ENCODE data around the gene IPO5. TPM values are rescaled to one million over a fixed set of nuclear protein-coding genes. Genes with fewer than 3 reads are reported as not detected.
A peak's percentile ranks its signal among the peaks of the same experiment; 100 is the strongest.

The IPO5 gene
- total RNA-seq, 1 experiment from 2014 or later, result 301 TPM

DNA sequence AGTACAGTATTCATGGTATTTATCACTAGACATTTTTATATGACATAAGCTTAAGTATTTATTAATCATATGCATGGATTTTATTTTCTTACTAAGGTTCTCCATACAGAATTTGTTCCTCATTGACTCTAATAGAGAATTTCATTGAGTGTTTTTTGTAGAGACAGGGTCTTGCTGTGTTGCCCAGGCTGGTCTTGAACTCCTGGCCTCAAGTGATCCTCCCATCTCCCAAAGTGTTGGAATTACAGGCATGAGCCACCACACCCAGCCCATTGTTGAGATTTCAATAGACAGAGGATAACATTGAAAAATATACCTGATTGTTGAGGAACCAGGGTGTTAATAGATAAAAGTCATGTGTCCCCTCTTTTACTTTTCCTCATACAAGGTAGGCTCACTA is 26.1 kb downstream of the IPO5 start:
- Mint-ChIP-seq H3K9me3 (no peaks in the 10 kb centered on the region), H3K4me1 (peaks cover 37% of the 10 kb centered on the region), H3K36me3 (peaks cover 23% of the 10 kb centered on the region), H3K4me3 (no peak overlapping the region), H3K27me3 (ENCODE audit: low read depth) (no peaks in the 10 kb centered on the region), H3K27ac (no peak overlapping the region)
- TF ChIP-seq TCF7 (CRISPR knock-in tag; IDR thresholded peaks at IDR 0.05; ENCODE audit: low read depth), result no peak
- peak; percentile 97 for TF ChIP-seq ZNF121 (CRISPR knock-in tag; IDR thresholded peaks at IDR 0.05)
- ATAC-seq, result no peak
- no peak for DNase-seq (ENCODE audit: low spot score)
- ChIA-PET CTCF (no interaction called here), POLR2A (no interaction called here)

GRCh38 chr13:97982286-97982685 is 28.8 kb downstream of the IPO5 start:
- H3K36me3 Mint-ChIP-seq, result peaks cover 46% of the 10 kb centered on the region
- ATAC-seq (no peak), DNase-seq (ENCODE audit: low spot score) (no peak)
- peaks cover 30% of the 10 kb centered on the region for H3K4me1 Mint-ChIP-seq
- no peak overlapping the region for H3K4me3 Mint-ChIP-seq
- H3K9me3 Mint-ChIP-seq, result no peaks in the 10 kb centered on the region
- TF ChIP-seq NR3C1 (CRISPR knock-in tag; conservative IDR thresholded peaks at IDR 0.05; ENCODE audit: low read depth) (no peak), ZNF396 (CRISPR knock-in tag; IDR thresholded peaks at IDR 0.05; ENCODE audit: borderline replicate concordance) (no peak), ATF1 (CRISPR knock-in tag; IDR thresholded peaks at IDR 0.05) (no peak), GRHL2 (CRISPR knock-in tag; IDR thresholded peaks at IDR 0.05; ENCODE audit: insufficient replicate concordance, severe bottlenecking) (no peak), KAT7 (CRISPR knock-in tag; IDR thresholded peaks at IDR 0.05; ENCODE audit: borderline replicate concordance) (no peak), ZNF317 (CRISPR knock-in tag; IDR thresholded peaks at IDR 0.05; ENCODE audit: borderline replicate concordance, low read depth) (no peak), SMAD4 (CRISPR knock-in tag; IDR thresholded peaks at IDR 0.05) (no peak), TCF7 (CRISPR knock-in tag; IDR thresholded peaks at IDR 0.05; ENCODE audit: low read depth) (no peak), TEAD1 (CRISPR knock-in tag; IDR thresholded peaks at IDR 0.05) (no peak), CBFB (CRISPR knock-in tag; IDR thresholded peaks at IDR 0.05; ENCODE audit: low read depth) (no peak), GTF2I (CRISPR knock-in tag; conservative IDR thresholded peaks at IDR 0.05) (no peak), CREB1 (CRISPR knock-in tag; IDR thresholded peaks at IDR 0.05) (no peak), TP53 (CRISPR knock-in tag; IDR thresholded peaks at IDR 0.05) (no peak)
- TF ChIP-seq, protein P1, sequence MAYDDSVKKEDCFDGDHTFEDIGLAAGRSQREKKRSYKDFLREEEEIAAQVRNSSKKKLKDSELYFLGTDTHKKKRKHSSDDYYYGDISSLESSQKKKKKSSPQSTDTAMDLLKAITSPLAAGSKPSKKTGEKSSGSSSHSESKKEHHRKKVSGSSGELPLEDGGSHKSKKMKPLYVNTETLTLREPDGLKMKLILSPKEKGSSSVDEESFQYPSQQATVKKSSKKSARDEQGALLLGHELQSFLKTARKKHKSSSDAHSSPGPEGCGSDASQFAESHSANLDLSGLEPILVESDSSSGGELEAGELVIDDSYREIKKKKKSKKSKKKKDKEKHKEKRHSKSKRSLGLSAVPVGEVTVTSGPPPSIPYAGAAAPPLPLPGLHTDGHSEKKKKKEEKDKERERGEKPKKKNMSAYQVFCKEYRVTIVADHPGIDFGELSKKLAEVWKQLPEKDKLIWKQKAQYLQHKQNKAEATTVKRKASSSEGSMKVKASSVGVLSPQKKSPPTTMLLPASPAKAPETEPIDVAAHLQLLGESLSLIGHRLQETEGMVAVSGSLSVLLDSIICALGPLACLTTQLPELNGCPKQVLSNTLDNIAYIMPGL (CRISPR knock-in tag; IDR thresholded peaks at IDR 0.05), result no peak
- TF ChIP-seq, protein P2, sequence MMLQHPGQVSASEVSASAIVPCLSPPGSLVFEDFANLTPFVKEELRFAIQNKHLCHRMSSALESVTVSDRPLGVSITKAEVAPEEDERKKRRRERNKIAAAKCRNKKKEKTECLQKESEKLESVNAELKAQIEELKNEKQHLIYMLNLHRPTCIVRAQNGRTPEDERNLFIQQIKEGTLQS (CRISPR knock-in tag; conservative IDR thresholded peaks at IDR 0.05), result no peak
- POLR2A ChIA-PET, result no interaction called here
- peak overlapping the region; percentile 34; the same call in 1 of the 2 replicates for H3K27ac Mint-ChIP-seq
- no peaks in the 10 kb centered on the region for H3K27me3 Mint-ChIP-seq (ENCODE audit: low read depth)
- CTCF ChIA-PET, result no interaction called here

DNA sequence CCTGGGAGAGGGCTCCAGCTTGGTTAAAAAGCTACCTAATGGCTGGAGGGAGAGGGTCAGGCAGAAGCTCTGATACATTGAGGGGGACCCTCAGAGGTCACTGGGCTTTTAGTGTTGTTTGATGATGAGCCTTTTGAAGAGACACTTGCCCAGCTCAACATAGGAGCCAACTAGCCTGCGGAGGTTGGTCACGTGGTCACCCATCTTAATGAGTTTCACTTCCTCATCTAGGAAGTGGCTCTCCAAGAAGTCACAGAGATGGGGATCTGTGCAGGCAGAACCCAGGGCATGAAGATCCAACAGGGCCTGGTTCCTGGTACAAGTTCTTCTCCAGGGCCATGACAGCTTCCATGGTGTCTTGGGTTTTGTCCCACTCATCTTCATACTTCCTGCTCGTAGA is 33.4 kb downstream of the IPO5 start:
- ChIA-PET CTCF (no interaction called here), POLR2A (no interaction called here)
- Mint-ChIP-seq H3K27me3 (ENCODE audit: low read depth) (no peaks in the 10 kb centered on the region), H3K36me3 (peaks cover 74% of the 10 kb centered on the region), H3K4me1 (no peaks in the 10 kb centered on the region), H3K9me3 (no peaks in the 10 kb centered on the region), H3K4me3 (no peak overlapping the region), H3K27ac (0 out of 2 replicates have a peak overlapping the region, but pooled peaks have one; percentile 53)
- TF ChIP-seq HMGA2 (CRISPR knock-in tag; IDR thresholded peaks at IDR 0.05) (no peak), ATF1 (CRISPR knock-in tag; IDR thresholded peaks at IDR 0.05) (no peak), MXD4 (CRISPR knock-in tag; IDR thresholded peaks at IDR 0.05; ENCODE audit: borderline replicate concordance) (no peak), USF1 (CRISPR knock-in tag; IDR thresholded peaks at IDR 0.05) (no peak), NFATC4 (CRISPR knock-in tag; IDR thresholded peaks at IDR 0.05) (no peak), CREM (CRISPR knock-in tag; IDR thresholded peaks at IDR 0.05) (no peak), IRF2 (CRISPR knock-in tag; IDR thresholded peaks at IDR 0.05; ENCODE audit: borderline replicate concordance, low read depth) (no peak), ZNF281 (CRISPR knock-in tag; IDR thresholded peaks at IDR 0.05) (no peak)
- TF ChIP-seq, protein P3, sequence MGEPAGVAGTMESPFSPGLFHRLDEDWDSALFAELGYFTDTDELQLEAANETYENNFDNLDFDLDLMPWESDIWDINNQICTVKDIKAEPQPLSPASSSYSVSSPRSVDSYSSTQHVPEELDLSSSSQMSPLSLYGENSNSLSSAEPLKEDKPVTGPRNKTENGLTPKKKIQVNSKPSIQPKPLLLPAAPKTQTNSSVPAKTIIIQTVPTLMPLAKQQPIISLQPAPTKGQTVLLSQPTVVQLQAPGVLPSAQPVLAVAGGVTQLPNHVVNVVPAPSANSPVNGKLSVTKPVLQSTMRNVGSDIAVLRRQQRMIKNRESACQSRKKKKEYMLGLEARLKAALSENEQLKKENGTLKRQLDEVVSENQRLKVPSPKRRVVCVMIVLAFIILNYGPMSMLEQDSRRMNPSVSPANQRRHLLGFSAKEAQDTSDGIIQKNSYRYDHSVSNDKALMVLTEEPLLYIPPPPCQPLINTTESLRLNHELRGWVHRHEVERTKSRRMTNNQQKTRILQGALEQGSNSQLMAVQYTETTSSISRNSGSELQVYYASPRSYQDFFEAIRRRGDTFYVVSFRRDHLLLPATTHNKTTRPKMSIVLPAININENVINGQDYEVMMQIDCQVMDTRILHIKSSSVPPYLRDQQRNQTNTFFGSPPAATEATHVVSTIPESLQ (CRISPR knock-in tag; IDR thresholded peaks at IDR 0.05), result no peak
- TF ChIP-seq, protein P4, sequence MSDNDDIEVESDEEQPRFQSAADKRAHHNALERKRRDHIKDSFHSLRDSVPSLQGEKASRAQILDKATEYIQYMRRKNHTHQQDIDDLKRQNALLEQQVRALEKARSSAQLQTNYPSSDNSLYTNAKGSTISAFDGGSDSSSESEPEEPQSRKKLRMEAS (CRISPR knock-in tag; IDR thresholded peaks at IDR 0.05), result no peak
- no peak for ATAC-seq
- DNase-seq (ENCODE audit: low spot score), result no peak

Data from WTC11 (cell line).